Esophagus muscularis mucosa (tissue), 4 donors: ENCODE data around the gene TMOD1. TPM values are rescaled to one million over a fixed set of nuclear protein-coding genes. Genes with fewer than 3 reads are reported as not detected.

Experiments used
- DNase-seq: peaks from one replicate; pipeline ENCODE4 v3.0.0-alpha.2; 2017; ENCODE audit errors: extremely low spot score
- H3K27ac ChIP-seq, 4 donors: fragments of 200-600 bp; sonication (generic); replicated peaks in 1 of 4; 1 replicate in 3 of 4; 2 replicates in 1 of 4; pipeline ENCODE4 v1.5.1; 2016 to 2019; ENCODE audit warnings: mild to moderate bottlenecking in 1 of 4
- H3K27me3 ChIP-seq, 4 donors: fragments of 200-600 bp; sonication (generic); one replicate each; pipeline versions ENCODE4 v1.5.1 to v1.6.0; 2016 to 2019
- H3K36me3 ChIP-seq, 4 donors: fragments of 200-600 bp; sonication (generic); one replicate each; pipeline ENCODE4 v1.5.1; 2016 to 2019
- H3K4me1 ChIP-seq, 4 donors: fragments of 200-600 bp; sonication (generic); one replicate each; pipeline ENCODE4 v1.5.1; 2016 to 2019
- H3K4me3 ChIP-seq, 4 donors: fragments of 200-600 bp; sonication (generic); 1 replicate in 2 of 4; 2 replicates in 2 of 4; pipeline ENCODE4 v1.5.1; 2016 to 2019; ENCODE audit warnings: mild to moderate bottlenecking in 4 of 4, moderate library complexity in 1 of 4
- H3K9me3 ChIP-seq, 4 donors: fragments of 200-600 bp; sonication (generic); 1 replicate in 3 of 4; 2 replicates in 1 of 4; pipeline ENCODE4 v1.5.1; 2016 to 2019
- CTCF ChIP-seq, 3 experiments: fragments of 200-600 bp in 2 of 3; fragments of 450-650 bp in 1 of 3; sonication (generic) in 2 of 3; IDR thresholded peaks; one replicate each; pipeline ENCODE4 v1.5.1; 2017 to 2019; ENCODE audit warnings: antibody characterized with exemption in 3 of 3, mild to moderate bottlenecking in 2 of 3, moderate library complexity in 1 of 3
- EP300 ChIP-seq: sonication (generic); formaldehyde crosslinking; IDR thresholded peaks from one replicate; pipeline ENCODE4 v1.6.1; 2017; ENCODE audit warnings: antibody characterized with exemption
- POLR2A ChIP-seq: fragments of 450-650 bp; IDR thresholded peaks from one replicate; pipeline ENCODE4 v1.6.1; 2017; ENCODE audit warnings: antibody characterized with exemption, moderate library complexity, mild to moderate bottlenecking, low read depth
- POLR2AphosphoS5 ChIP-seq, 2 donors: sonication (generic); formaldehyde crosslinking; IDR thresholded peaks; one replicate each; pipeline ENCODE4 v1.6.1; 2017; ENCODE audit warnings: antibody characterized with exemption in 2 of 2
- WGBS: methylation state at CpG from one replicate; pipeline ENCODE4 v1.1.5; 2018; 5-methylcytosine and 5-hydroxymethylcytosine counted together
- intact Hi-C: fragments of 100-400 bp; cut with DNase I; formaldehyde crosslinking; loops from one replicate; pipeline ENCODE4 v1.15.1; 2023
- total RNA-seq, 4 donors: library from RNA; depleted of rRNA; stranded (reverse); fragments of >200 nt; gene quantifications; one replicate each; pipeline versions ENCODE4 v1.1.0 to v1.2.1, GENCODE V29; 2016

Gene TMOD1
- total RNA-seq, 4 donors from 2014 or later: 68.4 to 97.6 (median 71.6) TPM

GRCh38 chr9:97526895-97527575 lies 25.6 kb downstream of the TMOD1 start:
- TF ChIP-seq POLR2AphosphoS5 (IDR thresholded peaks at IDR 0.05): no peak
- no peak for TF ChIP-seq CTCF (IDR thresholded peaks at IDR 0.05)
- TF ChIP-seq EP300: no peak
- TF ChIP-seq POLR2A: no peak
- no peak for DNase-seq
- intact Hi-C loops: no loop called here
- Histone ChIP-seq H3K27me3 (no peaks in the 10 kb centered on the region), H3K4me1 (peaks cover 62 to 97% (median 92%) of the 10 kb centered on the region in 4 donors), H3K9me3 (no peaks in the 10 kb centered on the region), H3K4me3 (no peak overlapping the region), H3K36me3 (peaks cover 0 to 39% (median 17%) of the 10 kb centered on the region in 4 donors), H3K27ac (peak overlapping the region; percentile 89 to 92 (median 91))
- 80% methylated on average over 7 of the region's 7 CpGs for WGBS

- H3K27me3 ChIP-seq: no peaks in the 10 kb centered on the region
- no peak overlapping the region for H3K4me3 ChIP-seq
- intact Hi-C loops: no loop called here
- H3K9me3 ChIP-seq: no peaks in the 10 kb centered on the region
- H3K27ac ChIP-seq: peak overlapping the region; percentile 89 to 92 (median 91)
- no peak for TF ChIP-seq EP300
- TF ChIP-seq POLR2AphosphoS5 (IDR thresholded peaks at IDR 0.05): no peak
- TF ChIP-seq POLR2A: no peak
- no peak for TF ChIP-seq CTCF (IDR thresholded peaks at IDR 0.05)
- DNase-seq: no peak
- H3K4me1 ChIP-seq: peaks cover 64 to 97% (median 92%) of the 10 kb centered on the region in 4 donors
- 95% methylated on average over 13 of the region's 18 CpGs for WGBS
- H3K36me3 ChIP-seq: peaks cover 0 to 41% (median 18%) of the 10 kb centered on the region in 4 donors
Observed at GRCh38 chr9:97527626-97528528, 26.4 kb downstream of the TMOD1 start.

GRCh38 chr9:97528529-97529230 lies 27.2 kb downstream of the TMOD1 start:
- no peak for DNase-seq
- Histone ChIP-seq H3K27ac (peak overlapping the region; percentile 89 to 92 (median 91)), H3K9me3 (no peaks in the 10 kb centered on the region), H3K36me3 (peaks cover 0 to 49% (median 22%) of the 10 kb centered on the region in 4 donors), H3K27me3 (no peaks in the 10 kb centered on the region), H3K4me1 (peaks cover 59 to 97% (median 92%) of the 10 kb centered on the region in 4 donors), H3K4me3 (no peak overlapping the region)
- TF ChIP-seq POLR2AphosphoS5 (IDR thresholded peaks at IDR 0.05) (peak in 1 of 2 donors; percentile 39), POLR2A (no peak)
- WGBS: 79% methylated on average over 7 of the region's 8 CpGs
- intact Hi-C loops: no loop called here

GRCh38 chr9:97529363-97530076 lies 28.1 kb downstream of the TMOD1 start:
- Histone ChIP-seq H3K4me1 (peaks cover 59 to 96% (median 86%) of the 10 kb centered on the region in 4 donors), H3K36me3 (peaks cover 4 to 49% (median 24%) of the 10 kb centered on the region in 4 donors), H3K4me3 (no peak overlapping the region), H3K27ac (peak overlapping the region; percentile 89 to 92 (median 91)), H3K27me3 (no peaks in the 10 kb centered on the region), H3K9me3 (no peaks in the 10 kb centered on the region)
- intact Hi-C loops: no loop called here
- TF ChIP-seq POLR2AphosphoS5 (IDR thresholded peaks at IDR 0.05): peak; percentile 72 to 81
- TF ChIP-seq EP300: peak; percentile 66
- TF ChIP-seq CTCF (IDR thresholded peaks at IDR 0.05): no peak
- 36% methylated on average over 9 of the region's 11 CpGs for WGBS
- DNase-seq: no peak
